CD4-positive, alpha-beta memory T cell (primary cell): Measurements from ENCODE around the gene C1QL4. TPM values are rescaled to one million over a fixed set of nuclear protein-coding genes. Genes with fewer than 3 reads are reported as not detected.

Experiments
- CTCF ChIA-PET: fragments of 350-600 bp; sonication (Branson Sonifier 250); formaldehyde crosslinking; loops from one replicate; lab custom pipeline; 2021; ENCODE audit warnings: inconsistent platforms; ENCODE audit not compliant: partially characterized antibody; lab: Charles Lee
- POLR2A ChIA-PET: fragments of 350-600 bp; sonication (Branson Sonifier 250); formaldehyde crosslinking; loops from one replicate; lab custom pipeline; 2021; ENCODE audit not compliant: partially characterized antibody; lab: Charles Lee
- DNase-seq, 5 donors: peaks; one replicate each; pipeline versions ENCODE4 v3.0.0 to v3.0.0-alpha.2; 2020 to 2022; ENCODE audit warnings: mixed read lengths in 1 of 5
- H3K27ac ChIP-seq: one replicate; pipeline ENCODE4 v1.7.0; 2013; ENCODE audit warnings: low read depth, low read length
- H3K27me3 ChIP-seq: 2 replicates; pipeline ENCODE4 v1.7.0; 2013; ENCODE audit warnings: mild to moderate bottlenecking, low read length, moderate library complexity; ENCODE audit not compliant: insufficient read depth
- H3K36me3 ChIP-seq: 2 replicates; pipeline ENCODE4 v1.7.0; 2013; ENCODE audit warnings: mild to moderate bottlenecking, low read length, moderate library complexity; ENCODE audit not compliant: insufficient read depth
- H3K4me1 ChIP-seq: 2 replicates; pipeline ENCODE4 v1.7.0; 2013; ENCODE audit warnings: mild to moderate bottlenecking, low read length, moderate library complexity; ENCODE audit not compliant: insufficient read depth
- H3K4me3 ChIP-seq, 2 donors: one replicate each; pipeline ENCODE4 v1.7.0; 2013; ENCODE audit warnings: low read length in 2 of 2, mild to moderate bottlenecking in 1 of 2
- H3K9me3 ChIP-seq, 2 donors: one replicate each; pipeline ENCODE4 v1.7.0; 2013; ENCODE audit warnings: low read length in 2 of 2, control low read depth in 1 of 2; ENCODE audit not compliant: control insufficient read depth in 1 of 2
- H3K27ac Mint-ChIP-seq, 7 donors: one replicate each; pipeline ENCODE4 v1.8.0; 2020 to 2021; ENCODE audit warnings: mixed read lengths in 7 of 7, mild to moderate bottlenecking in 6 of 7, inconsistent platforms in 3 of 7, moderate library complexity in 3 of 7
- H3K27me3 Mint-ChIP-seq, 2 donors: one replicate each; pipeline ENCODE4 v1.8.0; 2020 to 2021; ENCODE audit warnings: mixed read lengths in 2 of 2
- H3K36me3 Mint-ChIP-seq, 2 donors: one replicate each; pipeline ENCODE4 v1.8.0; 2020 to 2021; ENCODE audit warnings: mixed read lengths in 2 of 2, inconsistent platforms in 1 of 2, mild to moderate bottlenecking in 1 of 2
- H3K4me1 Mint-ChIP-seq, 4 donors: one replicate each; pipeline ENCODE4 v1.8.0; 2020 to 2021; ENCODE audit warnings: mixed read lengths in 4 of 4, mild to moderate bottlenecking in 1 of 4
- H3K4me3 Mint-ChIP-seq, 8 donors: one replicate each; pipeline ENCODE4 v1.8.0; 2020 to 2021; ENCODE audit warnings: mixed read lengths in 8 of 8, mild to moderate bottlenecking in 7 of 8, moderate library complexity in 6 of 8, inconsistent platforms in 3 of 8
- H3K9me3 Mint-ChIP-seq, 8 donors: one replicate each; pipeline ENCODE4 v1.8.0; 2020 to 2021; ENCODE audit warnings: mixed read lengths in 8 of 8, mild to moderate bottlenecking in 5 of 8, inconsistent platforms in 3 of 8, moderate library complexity in 1 of 8
- intact Hi-C: fragments of 100-400 bp; cut with micrococcal nuclease; formaldehyde crosslinking; loops from one replicate; pipeline ENCODE4 v1.15.1; 2023
- polyA plus RNA-seq, 2 donors: library from polyadenylated mRNA; unstranded; fragments of 300-500 nt; fragmentation: Illumina TruSeq; gene quantifications; one replicate each; pipeline ENCODE4 v1.2.3, GENCODE V29; 2021
- total RNA-seq, 2 experiments: library from RNA; stranded (reverse); gene quantifications; one replicate each; pipeline ENCODE4 v1.2.3, GENCODE V29; 2021

C1QL4 gene
- total and polyA plus RNA-seq, 4 experiments from 2014 or later: not detected

DNA sequence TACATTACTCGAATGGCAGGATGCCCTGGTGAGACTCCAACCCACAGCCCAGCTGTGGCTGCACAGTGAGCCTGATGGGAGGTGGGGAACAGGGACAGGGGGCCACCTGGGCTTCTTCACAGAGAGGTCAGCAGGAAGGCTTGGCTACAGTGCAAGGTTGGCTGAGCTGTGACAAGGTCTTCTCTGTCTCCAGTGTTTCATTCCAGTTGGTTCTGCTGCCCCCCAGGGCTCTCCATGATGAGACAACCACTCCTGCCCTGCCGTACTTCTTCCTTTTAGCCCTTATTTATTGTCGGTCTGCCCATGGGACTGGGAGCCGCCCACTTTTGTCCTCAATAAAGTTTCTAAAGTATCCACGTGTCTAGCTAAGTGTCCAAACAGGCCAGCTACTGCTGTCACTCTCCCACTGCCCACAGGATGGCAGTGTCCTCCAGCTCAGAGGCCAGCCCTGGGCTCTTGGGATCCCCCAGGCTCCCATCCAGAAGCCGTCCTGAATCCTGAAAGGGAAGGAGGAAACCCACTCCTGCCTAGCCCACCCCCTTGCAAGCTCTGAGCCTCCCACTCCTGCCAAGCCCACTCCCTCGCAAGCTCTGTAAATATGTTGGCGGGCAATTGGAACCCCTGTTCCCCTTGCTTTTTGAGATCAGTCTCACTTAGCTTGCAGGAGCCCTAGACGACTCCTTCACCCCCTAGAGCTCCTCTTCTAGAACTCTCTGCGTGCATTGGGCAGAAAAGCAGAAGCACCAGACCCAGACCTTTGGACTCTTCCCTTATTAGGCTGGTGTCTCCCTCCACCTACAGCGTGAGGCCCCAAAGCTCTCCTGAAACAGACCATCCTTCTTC, 5.4 kb downstream of the C1QL4 start:
- Mint-ChIP-seq H3K27ac (no peak overlapping the region), H3K9me3 (peaks cover 0 to 1% (median 0%) of the 10 kb centered on the region in 8 donors), H3K4me3 (no peak overlapping the region), H3K36me3 (no peaks in the 10 kb centered on the region), H3K4me1 (peaks cover 9 to 12% (median 10%) of the 10 kb centered on the region in 4 donors), H3K27me3 (peaks cover 28 to 35% of the 10 kb centered on the region in 2 donors)
- intact Hi-C loops: no loop called here
- Histone ChIP-seq H3K36me3 (no peaks in the 10 kb centered on the region), H3K9me3 (no peaks in the 10 kb centered on the region), H3K4me3 (no peak overlapping the region), H3K27ac (no peak overlapping the region), H3K4me1 (peaks cover 6% of the 10 kb centered on the region), H3K27me3 (peaks cover 20% of the 10 kb centered on the region)
- no peak for DNase-seq
- ChIA-PET POLR2A (interaction anchor here (0.6 to 1.4 kb wide), 3 partner anchors 9 to 13 kb away, joined by 3 to 5 read pairs (median 3); partner anchors contain the start of gene TROAP), CTCF (interaction anchor here (0.6 to 3.4 kb wide), 15 partner anchors 9 to 288 kb away, joined by 3 to 33 read pairs (median 3); partner anchors contain the start of genes DNAJC22, PRPH and TROAP)

DNA sequence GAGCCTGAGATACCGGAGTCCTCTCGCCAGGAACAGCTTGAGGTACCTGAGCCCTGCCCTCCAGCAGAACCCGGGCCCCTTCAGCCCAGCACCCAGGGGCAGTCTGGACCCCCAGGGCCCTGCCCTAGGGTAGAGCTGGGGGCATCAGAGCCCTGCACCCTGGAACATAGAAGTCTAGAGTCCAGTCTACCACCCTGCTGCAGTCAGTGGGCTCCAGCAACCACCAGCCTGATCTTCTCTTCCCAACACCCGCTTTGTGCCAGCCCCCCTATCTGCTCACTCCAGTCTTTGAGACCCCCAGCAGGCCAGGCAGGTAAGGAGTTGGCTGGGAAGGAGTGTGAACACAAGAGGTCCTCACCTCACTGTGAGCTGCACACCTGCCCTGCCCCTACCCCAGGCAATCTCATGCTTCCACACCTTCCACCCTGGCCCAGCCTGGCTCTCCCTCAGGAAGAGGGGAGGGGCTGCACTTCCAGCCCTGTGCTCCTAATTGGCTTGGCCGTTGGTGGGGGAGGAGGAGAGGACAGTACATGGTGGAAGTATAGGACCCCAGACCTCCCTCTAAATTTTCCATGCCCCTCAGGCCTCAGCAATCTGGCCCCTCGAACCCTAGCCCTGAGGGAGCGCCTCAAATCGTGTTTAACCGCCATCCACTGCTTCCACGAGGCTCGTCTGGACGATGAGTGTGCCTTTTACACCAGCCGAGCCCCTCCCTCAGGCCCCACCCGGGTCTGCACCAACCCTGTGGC, 6.2 kb downstream of the C1QL4 start:
- Histone ChIP-seq H3K4me1 (peaks cover 3% of the 10 kb centered on the region), H3K36me3 (no peaks in the 10 kb centered on the region), H3K27ac (no peak overlapping the region), H3K27me3 (peaks cover 15% of the 10 kb centered on the region), H3K9me3 (no peaks in the 10 kb centered on the region), H3K4me3 (no peak overlapping the region)
- POLR2A ChIA-PET: interaction anchor here (0.6 to 1.4 kb wide), 2 partner anchors 8 to 11 kb away, joined by 3 to 5 read pairs; partner anchors contain the start of gene TROAP
- no peaks in the 10 kb centered on the region for H3K36me3 Mint-ChIP-seq
- peaks cover 27 to 35% of the 10 kb centered on the region in 2 donors for H3K27me3 Mint-ChIP-seq
- H3K4me1 Mint-ChIP-seq: peaks cover 9 to 12% (median 10%) of the 10 kb centered on the region in 4 donors
- H3K4me3 Mint-ChIP-seq: no peak overlapping the region
- CTCF ChIA-PET: interaction anchor here (0.9 to 3.4 kb wide), 12 partner anchors 8 to 287 kb away, joined by 3 to 33 read pairs (median 4); partner anchors contain the start of genes DNAJC22 and TROAP
- no peak overlapping the region for H3K27ac Mint-ChIP-seq
- intact Hi-C loops: no loop called here
- H3K9me3 Mint-ChIP-seq: peaks cover 0 to 1% (median 0%) of the 10 kb centered on the region in 8 donors
- DNase-seq: no peak

DNA sequence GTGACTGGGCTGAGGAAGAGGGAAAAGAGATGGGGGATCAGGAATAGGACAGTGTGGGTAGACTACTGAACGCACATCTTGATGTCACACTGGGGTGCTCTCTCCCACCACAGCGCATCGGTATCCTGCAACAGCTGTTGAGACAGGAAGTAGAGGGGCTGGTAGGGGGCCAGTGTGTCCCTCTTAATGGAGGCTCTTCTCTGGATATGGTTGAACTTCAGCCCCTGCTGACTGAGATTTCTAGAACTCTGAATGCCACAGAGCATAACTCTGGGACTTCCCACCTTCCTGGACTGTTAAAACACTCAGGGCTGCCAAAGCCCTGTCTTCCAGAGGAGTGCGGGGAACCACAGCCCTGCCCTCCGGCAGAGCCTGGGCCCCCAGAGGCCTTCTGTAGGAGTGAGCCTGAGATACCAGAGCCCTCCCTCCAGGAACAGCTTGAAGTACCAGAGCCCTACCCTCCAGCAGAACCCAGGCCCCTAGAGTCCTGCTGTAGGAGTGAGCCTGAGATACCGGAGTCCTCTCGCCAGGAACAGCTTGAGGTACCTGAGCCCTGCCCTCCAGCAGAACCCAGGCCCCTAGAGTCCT, 6.9 kb downstream of the C1QL4 start:
- POLR2A ChIA-PET: interaction anchor here (0.5 kb wide), 1 partner anchor 239 kb away, joined by 3 read pairs; no protein-coding TSS in a partner anchor
- intact Hi-C loops: no loop called here

DNA sequence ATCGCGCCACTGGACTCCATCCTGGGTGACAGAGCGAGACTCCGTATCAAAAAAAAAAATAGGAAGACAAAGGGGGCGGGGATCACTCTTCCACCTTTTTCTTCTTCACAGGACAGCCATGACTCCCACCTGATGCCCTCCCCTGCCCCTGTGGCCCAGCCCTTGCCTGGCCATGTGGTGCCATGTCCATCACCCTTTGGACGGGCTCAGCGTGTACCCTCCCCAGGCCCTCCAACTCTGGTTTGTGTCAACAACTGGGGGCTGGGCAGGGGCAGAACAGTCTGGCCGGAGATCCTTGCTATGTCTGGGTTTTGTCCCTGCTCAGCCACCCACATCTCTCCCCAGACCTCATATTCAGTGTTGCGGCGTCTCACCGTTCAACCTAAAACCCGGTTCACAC, 8.2 kb downstream of the C1QL4 start:
- Histone ChIP-seq H3K4me1 (peaks cover 3% of the 10 kb centered on the region), H3K4me3 (no peak overlapping the region), H3K36me3 (no peaks in the 10 kb centered on the region), H3K9me3 (no peaks in the 10 kb centered on the region), H3K27me3 (no peaks in the 10 kb centered on the region), H3K27ac (no peak overlapping the region)
- no peak overlapping the region for H3K27ac Mint-ChIP-seq
- ChIA-PET POLR2A (no interaction called here), CTCF (interaction anchor here (1.7 kb wide), 1 partner anchor 30 kb away, joined by 4 read pairs; no protein-coding TSS in a partner anchor)
- no peak for DNase-seq
- H3K9me3 Mint-ChIP-seq: peaks cover 0 to 1% (median 0%) of the 10 kb centered on the region in 8 donors
- H3K4me3 Mint-ChIP-seq: peak overlapping the region in 1 of 8 donors; percentile 47
- intact Hi-C loops: no loop called here
- no peaks in the 10 kb centered on the region for H3K36me3 Mint-ChIP-seq
- peaks cover 4 to 6% (median 6%) of the 10 kb centered on the region in 4 donors for H3K4me1 Mint-ChIP-seq
- peaks cover 13 to 19% of the 10 kb centered on the region in 2 donors for H3K27me3 Mint-ChIP-seq

More for the DNA sequence above, 6.9 kb downstream of the C1QL4 start:
- peaks cover 21 to 29% of the 10 kb centered on the region in 2 donors for H3K27me3 Mint-ChIP-seq
- no peak overlapping the region for H3K4me3 Mint-ChIP-seq
- H3K27ac Mint-ChIP-seq: no peak overlapping the region
- peaks cover 4 to 6% (median 5%) of the 10 kb centered on the region in 4 donors for H3K4me1 Mint-ChIP-seq
- Histone ChIP-seq H3K27me3 (peaks cover 8% of the 10 kb centered on the region), H3K27ac (no peak overlapping the region), H3K4me3 (no peak overlapping the region), H3K36me3 (no peaks in the 10 kb centered on the region), H3K4me1 (peaks cover 3% of the 10 kb centered on the region), H3K9me3 (no peaks in the 10 kb centered on the region)
- H3K9me3 Mint-ChIP-seq: peaks cover 0 to 1% (median 0%) of the 10 kb centered on the region in 8 donors
- no peaks in the 10 kb centered on the region for H3K36me3 Mint-ChIP-seq
- CTCF ChIA-PET: interaction anchor here (1.5 to 2.8 kb wide), 3 partner anchors 12 to 41 kb away, joined by 4 to 10 read pairs (median 4); no protein-coding TSS in a partner anchor
- DNase-seq: no peak

DNA sequence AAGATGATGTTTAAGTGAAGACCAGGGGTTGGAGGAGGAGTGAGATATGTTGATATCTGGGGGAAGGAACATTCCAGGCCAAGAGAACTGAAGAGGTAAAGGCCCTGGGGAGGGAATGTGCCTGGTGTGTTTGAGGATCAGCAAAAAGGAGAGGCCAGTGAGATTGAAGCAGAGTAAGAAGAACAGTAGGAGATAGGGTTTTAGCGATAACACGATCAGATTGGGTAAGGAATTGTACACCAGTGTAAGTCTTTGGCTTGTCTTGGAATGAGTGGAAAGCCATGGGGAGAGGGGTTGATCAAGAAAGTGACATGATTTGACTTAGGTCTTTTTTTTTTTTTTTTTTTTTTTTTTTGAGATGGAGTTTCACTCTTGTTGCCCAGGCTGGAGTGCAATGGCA, 9.1 kb downstream of the C1QL4 start:
- no peak overlapping the region for H3K4me3 ChIP-seq
- peaks cover 6 to 11% (median 10%) of the 10 kb centered on the region in 4 donors for H3K4me1 Mint-ChIP-seq
- H3K9me3 ChIP-seq: no peaks in the 10 kb centered on the region
- POLR2A ChIA-PET: no interaction called here
- no peaks in the 10 kb centered on the region for H3K36me3 ChIP-seq
- no peaks in the 10 kb centered on the region for H3K27me3 ChIP-seq
- no peak overlapping the region for H3K27ac Mint-ChIP-seq
- CTCF ChIA-PET: interaction anchor here (0.7 kb wide), 1 partner anchor 38 kb away, joined by 3 read pairs; no protein-coding TSS in a partner anchor
- H3K27me3 Mint-ChIP-seq: peaks cover 9 to 15% of the 10 kb centered on the region in 2 donors
- no peaks in the 10 kb centered on the region for H3K9me3 Mint-ChIP-seq
- H3K36me3 Mint-ChIP-seq: no peaks in the 10 kb centered on the region
- no peak overlapping the region for H3K4me3 Mint-ChIP-seq
- peaks cover 6% of the 10 kb centered on the region for H3K4me1 ChIP-seq
- intact Hi-C loops: no loop called here
- H3K27ac ChIP-seq: no peak overlapping the region
- no peak for DNase-seq

DNA sequence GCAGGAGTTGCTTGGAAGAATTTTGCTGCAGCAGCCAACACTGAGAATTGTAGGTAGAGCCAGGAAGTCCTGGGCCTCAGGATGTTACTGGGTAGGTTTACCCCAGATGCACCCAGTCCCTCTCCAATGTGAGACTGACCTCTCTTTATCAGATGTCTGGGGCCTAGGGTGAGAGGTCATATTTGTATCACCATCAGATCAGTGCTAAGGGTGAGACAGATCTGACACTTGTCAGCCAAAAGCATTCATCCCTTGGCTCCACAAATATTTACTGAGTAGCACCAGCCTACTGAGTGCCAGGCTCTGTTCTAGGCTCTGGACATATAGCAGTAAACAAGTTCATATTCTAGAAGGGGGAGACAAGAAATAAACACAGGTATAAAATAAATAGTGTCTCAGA, 9.6 kb downstream of the C1QL4 start:
- Histone ChIP-seq H3K4me3 (no peak overlapping the region), H3K4me1 (peaks cover 7% of the 10 kb centered on the region), H3K9me3 (no peaks in the 10 kb centered on the region), H3K27ac (no peak overlapping the region), H3K27me3 (no peaks in the 10 kb centered on the region), H3K36me3 (no peaks in the 10 kb centered on the region)
- H3K36me3 Mint-ChIP-seq: no peaks in the 10 kb centered on the region
- peaks cover 7 to 16% (median 12%) of the 10 kb centered on the region in 4 donors for H3K4me1 Mint-ChIP-seq
- H3K27me3 Mint-ChIP-seq: peaks cover 5 to 9% of the 10 kb centered on the region in 2 donors
- H3K4me3 Mint-ChIP-seq: no peak overlapping the region
- intact Hi-C loops: no loop called here
- ChIA-PET POLR2A (no interaction called here), CTCF (no interaction called here)
- H3K9me3 Mint-ChIP-seq: no peaks in the 10 kb centered on the region
- no peak for DNase-seq
- peak overlapping the region in 1 of 7 donors; percentile 9 for H3K27ac Mint-ChIP-seq
